A549 (cell line): Measurements from ENCODE around the gene RBKS.
"Not testable (repeated sequence)": the region's sequence is repeated elsewhere in the genome, so short reads cannot be mapped to it uniquely, and the experiment has no call there.

Experiments used
- HOXA7 ChIP-seq: fragments of 250-450 bp; sonication (Bioruptor Pico); IDR thresholded peaks from 2 replicates; pipeline ENCODE4 v1.5.0; 2020; ENCODE audit warnings: mild to moderate bottlenecking, moderate library complexity
- KDM1A ChIP-seq: fragments of 200-600 bp; sonication (generic); IDR thresholded peaks from 2 replicates; pipeline ENCODE4 v1.6.1; 2016; ENCODE audit warnings: low read depth, mild to moderate bottlenecking
- KDM5A ChIP-seq: fragments of 200-600 bp; sonication (generic); IDR thresholded peaks from 2 replicates; pipeline ENCODE4 v1.6.1; 2016; ENCODE audit warnings: antibody characterized with exemption, mild to moderate bottlenecking
- POLR2A ChIP-seq: IDR thresholded peaks from 2 replicates; pipeline ENCODE4 v1.6.1; 2012; ENCODE audit warnings: mild to moderate bottlenecking, low read length
- RNF2 ChIP-seq: fragments of 200-600 bp; sonication (generic); IDR thresholded peaks from 2 replicates; pipeline ENCODE4 v1.6.1; 2016; ENCODE audit warnings: low read depth, mild to moderate bottlenecking, antibody characterized with exemption, moderate library complexity, borderline replicate concordance
- TF ChIP-seq, protein P1 (sequence below): fragments of >200 bp; sonication (Bioruptor Twin); formaldehyde crosslinking; IDR thresholded peaks from 3 replicates; pipeline ENCODE4 v1.5.1; 2016

DNA sequence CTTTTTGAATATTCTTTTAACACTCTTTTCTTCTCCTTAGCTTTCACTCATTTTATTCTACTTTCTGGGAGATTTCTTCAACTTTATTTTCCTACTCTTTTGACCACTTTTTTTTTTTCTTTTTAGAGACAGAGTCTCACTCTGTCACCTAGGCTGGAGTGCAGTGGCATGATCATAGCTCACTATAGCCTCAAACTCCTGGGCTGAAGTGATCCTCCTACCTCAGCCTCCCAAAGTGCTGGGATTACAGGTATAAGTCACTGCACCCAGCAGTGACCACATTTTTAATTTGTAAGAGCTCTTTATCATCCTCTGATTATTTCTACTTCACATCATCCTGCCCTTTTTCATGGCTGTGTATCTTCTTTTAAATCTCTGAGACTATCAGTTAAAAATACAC is 144.7 kb downstream of the RBKS start:
- not testable (repeated sequence) for TF ChIP-seq KDM1A; HOXA7 (CRISPR knock-in tag); KDM5A; RNF2; POLR2A
- TF ChIP-seq, protein P1, sequence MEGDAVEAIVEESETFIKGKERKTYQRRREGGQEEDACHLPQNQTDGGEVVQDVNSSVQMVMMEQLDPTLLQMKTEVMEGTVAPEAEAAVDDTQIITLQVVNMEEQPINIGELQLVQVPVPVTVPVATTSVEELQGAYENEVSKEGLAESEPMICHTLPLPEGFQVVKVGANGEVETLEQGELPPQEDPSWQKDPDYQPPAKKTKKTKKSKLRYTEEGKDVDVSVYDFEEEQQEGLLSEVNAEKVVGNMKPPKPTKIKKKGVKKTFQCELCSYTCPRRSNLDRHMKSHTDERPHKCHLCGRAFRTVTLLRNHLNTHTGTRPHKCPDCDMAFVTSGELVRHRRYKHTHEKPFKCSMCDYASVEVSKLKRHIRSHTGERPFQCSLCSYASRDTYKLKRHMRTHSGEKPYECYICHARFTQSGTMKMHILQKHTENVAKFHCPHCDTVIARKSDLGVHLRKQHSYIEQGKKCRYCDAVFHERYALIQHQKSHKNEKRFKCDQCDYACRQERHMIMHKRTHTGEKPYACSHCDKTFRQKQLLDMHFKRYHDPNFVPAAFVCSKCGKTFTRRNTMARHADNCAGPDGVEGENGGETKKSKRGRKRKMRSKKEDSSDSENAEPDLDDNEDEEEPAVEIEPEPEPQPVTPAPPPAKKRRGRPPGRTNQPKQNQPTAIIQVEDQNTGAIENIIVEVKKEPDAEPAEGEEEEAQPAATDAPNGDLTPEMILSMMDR, result not testable (repeated sequence)
